Endothelial cell of umbilical vein (primary cell): ENCODE results near the gene PTPRT.

Source experiments
- EZH2 ChIP-seq: IDR thresholded peaks from 2 replicates; pipeline ENCODE4 v1.6.1; 2012; ENCODE audit warnings: borderline replicate concordance, low read depth, mild to moderate bottlenecking, moderate library complexity, low read length, inconsistent platforms; ENCODE audit not compliant: severe bottlenecking
- GATA2 ChIP-seq: IDR thresholded peaks from 2 replicates; pipeline ENCODE4 v1.7.0; 2011; ENCODE audit warnings: low read depth, mild to moderate bottlenecking, moderate library complexity, mixed read lengths, low read length; ENCODE audit not compliant: insufficient read length, insufficient read depth
- JUN ChIP-seq: IDR thresholded peaks from 2 replicates; pipeline ENCODE4 v1.6.1; 2011; ENCODE audit warnings: borderline replicate concordance, low read depth; ENCODE audit not compliant: insufficient read length, insufficient read depth
- MAX ChIP-seq: IDR thresholded peaks from 2 replicates; pipeline ENCODE4 v1.6.1; 2011; ENCODE audit not compliant: insufficient read depth, insufficient read length
- MYC ChIP-seq: IDR thresholded peaks from one replicate; pipeline ENCODE4 v1.6.1; 2011; ENCODE audit warnings: mild to moderate bottlenecking, low read depth, low read length
- POLR2A ChIP-seq: IDR thresholded peaks from 2 replicates; pipeline ENCODE4 v1.6.1; 2012; ENCODE audit warnings: low read depth, mild to moderate bottlenecking, control low read depth, low read length
- POLR2AphosphoS5 ChIP-seq: IDR thresholded peaks from 2 replicates; pipeline ENCODE4 v1.6.1; 2012; ENCODE audit warnings: low read depth, mild to moderate bottlenecking, control low read depth, low read length, moderate library complexity; ENCODE audit not compliant: insufficient read depth
- TF ChIP-seq, protein P1 (sequence below), 2 donors: IDR thresholded peaks; 1 replicate in 1 of 2; 2 replicates in 1 of 2; pipeline ENCODE4 v1.5.1; 2011; ENCODE audit warnings: low read length in 2 of 2, mild to moderate bottlenecking in 2 of 2, moderate library complexity in 2 of 2, control low read depth in 1 of 2, inconsistent platforms in 1 of 2, low read depth in 1 of 2; ENCODE audit not compliant: insufficient read depth in 1 of 2; ENCODE audit errors: extremely low read depth in 1 of 2

DNA sequence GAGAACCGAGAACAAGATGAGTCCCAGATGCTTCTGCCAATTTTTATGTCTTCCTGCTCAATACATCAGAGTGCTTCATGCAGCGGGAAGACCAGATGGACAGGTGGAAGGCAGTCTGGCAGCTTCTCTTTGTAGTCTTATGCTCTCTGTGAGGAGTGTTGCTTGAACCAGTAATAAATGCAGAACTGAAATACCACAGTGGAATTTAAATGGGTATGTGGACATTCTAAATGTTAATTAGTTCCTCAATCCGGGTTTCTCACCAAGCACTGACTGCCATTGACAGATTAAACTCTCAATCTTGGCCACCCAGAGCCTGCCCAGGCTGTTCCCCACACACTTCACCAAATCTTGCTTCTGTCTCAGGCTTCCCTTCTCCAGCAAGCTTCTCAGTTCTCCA, 876.0 kb downstream of the PTPRT start:
- no peak for TF ChIP-seq POLR2AphosphoS5
- TF ChIP-seq MYC: no peak
- TF ChIP-seq MAX: no peak
- TF ChIP-seq POLR2A: no peak
- TF ChIP-seq EZH2: no peak
- TF ChIP-seq, protein P1, sequence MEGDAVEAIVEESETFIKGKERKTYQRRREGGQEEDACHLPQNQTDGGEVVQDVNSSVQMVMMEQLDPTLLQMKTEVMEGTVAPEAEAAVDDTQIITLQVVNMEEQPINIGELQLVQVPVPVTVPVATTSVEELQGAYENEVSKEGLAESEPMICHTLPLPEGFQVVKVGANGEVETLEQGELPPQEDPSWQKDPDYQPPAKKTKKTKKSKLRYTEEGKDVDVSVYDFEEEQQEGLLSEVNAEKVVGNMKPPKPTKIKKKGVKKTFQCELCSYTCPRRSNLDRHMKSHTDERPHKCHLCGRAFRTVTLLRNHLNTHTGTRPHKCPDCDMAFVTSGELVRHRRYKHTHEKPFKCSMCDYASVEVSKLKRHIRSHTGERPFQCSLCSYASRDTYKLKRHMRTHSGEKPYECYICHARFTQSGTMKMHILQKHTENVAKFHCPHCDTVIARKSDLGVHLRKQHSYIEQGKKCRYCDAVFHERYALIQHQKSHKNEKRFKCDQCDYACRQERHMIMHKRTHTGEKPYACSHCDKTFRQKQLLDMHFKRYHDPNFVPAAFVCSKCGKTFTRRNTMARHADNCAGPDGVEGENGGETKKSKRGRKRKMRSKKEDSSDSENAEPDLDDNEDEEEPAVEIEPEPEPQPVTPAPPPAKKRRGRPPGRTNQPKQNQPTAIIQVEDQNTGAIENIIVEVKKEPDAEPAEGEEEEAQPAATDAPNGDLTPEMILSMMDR (IDR thresholded peaks at IDR 0.05; ENCODE audit: extremely low read depth in 1 of 2, insufficient read depth in 1 of 2, low read depth in 1 of 2, low read length in 2 of 2): no peak
- TF ChIP-seq JUN: no peak
- no peak for TF ChIP-seq GATA2
